Gastrocnemius medialis (tissue), 4 donors: ENCODE measurements around the gene KCP.

ENCODE experiments used
- POLR2A ChIP-seq, 2 donors: fragments of 450-650 bp; IDR thresholded peaks; one replicate each; pipeline ENCODE4 v1.6.1; 2017; ENCODE audit warnings: antibody characterized with exemption in 2 of 2, mild to moderate bottlenecking in 2 of 2, moderate library complexity in 2 of 2
- TF ChIP-seq, protein P1 (sequence below), 5 experiments: fragments of 450-650 bp in 3 of 5; fragments of 200-600 bp in 2 of 5; sonication (generic) in 2 of 5; IDR thresholded peaks in 4 of 5; conservative IDR thresholded peaks in 1 of 5; 1 replicate in 4 of 5; 2 replicates in 1 of 5; pipeline ENCODE4 v1.5.1; 2016 to 2019; ENCODE audit warnings: antibody characterized with exemption in 5 of 5, mild to moderate bottlenecking in 3 of 5, moderate library complexity in 3 of 5

- TF ChIP-seq POLR2A (IDR thresholded peaks at IDR 0.05), result no peak
- TF ChIP-seq, protein P1, sequence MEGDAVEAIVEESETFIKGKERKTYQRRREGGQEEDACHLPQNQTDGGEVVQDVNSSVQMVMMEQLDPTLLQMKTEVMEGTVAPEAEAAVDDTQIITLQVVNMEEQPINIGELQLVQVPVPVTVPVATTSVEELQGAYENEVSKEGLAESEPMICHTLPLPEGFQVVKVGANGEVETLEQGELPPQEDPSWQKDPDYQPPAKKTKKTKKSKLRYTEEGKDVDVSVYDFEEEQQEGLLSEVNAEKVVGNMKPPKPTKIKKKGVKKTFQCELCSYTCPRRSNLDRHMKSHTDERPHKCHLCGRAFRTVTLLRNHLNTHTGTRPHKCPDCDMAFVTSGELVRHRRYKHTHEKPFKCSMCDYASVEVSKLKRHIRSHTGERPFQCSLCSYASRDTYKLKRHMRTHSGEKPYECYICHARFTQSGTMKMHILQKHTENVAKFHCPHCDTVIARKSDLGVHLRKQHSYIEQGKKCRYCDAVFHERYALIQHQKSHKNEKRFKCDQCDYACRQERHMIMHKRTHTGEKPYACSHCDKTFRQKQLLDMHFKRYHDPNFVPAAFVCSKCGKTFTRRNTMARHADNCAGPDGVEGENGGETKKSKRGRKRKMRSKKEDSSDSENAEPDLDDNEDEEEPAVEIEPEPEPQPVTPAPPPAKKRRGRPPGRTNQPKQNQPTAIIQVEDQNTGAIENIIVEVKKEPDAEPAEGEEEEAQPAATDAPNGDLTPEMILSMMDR (IDR thresholded peaks at IDR 0.05 in 4 of 5, conservative IDR thresholded peaks at IDR 0.05 in 1 of 5), result no peak
These were observed 40.6 kb downstream of the KCP start for GRCh38 chr7:128869944-128870285.
